HL-60 (cell line): ENCODE results near the gene ARF6.

Source experiments
- DNase-seq, 2 experiments: peaks; one replicate each; pipeline ENCODE4 v3.0.0-alpha.2; 2010 to 2020; ENCODE audit warnings: low read depth in 1 of 2, low spot score in 1 of 2
- H3K27ac ChIP-seq: fragments of 250-450 bp; sonication (Bioruptor Pico); replicated peaks from 2 replicates; pipeline ENCODE4 v1.5.1; 2020; ENCODE audit warnings: mild to moderate bottlenecking, moderate library complexity
- H3K27me3 ChIP-seq: fragments of 250-450 bp; sonication (Bioruptor Pico); 2 replicates; pipeline ENCODE4 v1.5.1; 2021; ENCODE audit warnings: mild to moderate bottlenecking, moderate library complexity; ENCODE audit not compliant: insufficient read depth, poor library complexity, severe bottlenecking
- H3K4me3 ChIP-seq: replicated peaks from 2 replicates; pipeline ENCODE4 v1.5.1; 2011; ENCODE audit warnings: mild to moderate bottlenecking, control low read depth, low read length; ENCODE audit not compliant: insufficient read depth
- GABPA ChIP-seq: IDR thresholded peaks from 2 replicates; pipeline ENCODE4 v1.6.1; 2012; ENCODE audit warnings: low read depth
- POLR2AphosphoS5 ChIP-seq: IDR thresholded peaks from 2 replicates; pipeline ENCODE4 v1.6.1; 2012; ENCODE audit warnings: low read depth
- SPI1 ChIP-seq: IDR thresholded peaks from 2 replicates; pipeline ENCODE4 v1.6.1; 2012; ENCODE audit warnings: low read depth, mild to moderate bottlenecking, borderline replicate concordance
- TF ChIP-seq, protein P1 (sequence below): IDR thresholded peaks from 2 replicates; pipeline ENCODE4 v1.6.1; 2012; ENCODE audit warnings: low read depth; ENCODE audit not compliant: insufficient replicate concordance
- TF ChIP-seq, protein P2 (sequence below): IDR thresholded peaks from one replicate; pipeline ENCODE4 v1.5.1; 2011; ENCODE audit warnings: low read length, control low read depth, inconsistent platforms; ENCODE audit not compliant: insufficient read depth

The ARF6 gene

DNA sequence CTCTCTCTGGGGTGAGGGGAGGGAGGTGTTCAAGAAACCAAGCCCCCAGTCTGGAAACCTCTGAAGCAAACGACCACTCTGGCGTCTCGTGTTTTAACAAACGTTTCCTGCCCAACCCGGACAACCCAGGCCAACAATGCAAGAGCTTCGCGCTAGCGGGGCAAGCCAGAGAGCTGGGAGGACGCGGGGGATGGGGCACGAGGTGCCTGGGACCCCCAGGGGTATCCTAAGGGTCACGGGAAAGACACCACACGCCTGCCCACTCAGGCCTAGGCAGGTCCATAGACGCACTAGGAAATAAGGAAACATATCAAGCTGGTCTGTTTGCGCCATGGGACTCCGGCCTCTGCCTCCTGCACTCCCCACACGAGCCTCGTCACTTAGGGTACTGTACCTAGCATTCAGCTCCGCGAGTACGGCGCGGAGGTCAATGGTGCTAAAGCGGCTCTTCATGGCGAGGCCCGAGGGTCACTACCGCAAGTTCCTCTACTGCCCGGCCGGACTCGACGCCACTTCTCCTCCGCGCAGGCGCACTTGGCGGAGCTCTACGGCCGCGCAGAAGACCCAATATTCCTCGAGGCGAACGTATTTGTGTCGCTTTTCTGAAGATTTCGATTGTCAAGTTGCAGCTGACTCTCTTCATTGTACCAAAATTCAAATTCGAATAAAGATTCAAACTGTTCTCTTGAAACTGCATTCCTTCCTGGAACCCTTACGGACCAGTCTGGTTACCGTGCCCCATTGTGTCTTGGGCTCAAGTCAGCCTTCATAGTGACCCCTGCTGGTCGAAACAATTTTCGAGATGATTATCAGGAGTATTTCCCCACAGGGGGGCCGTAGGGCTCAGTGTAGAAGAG is 40.4 kb upstream of the ARF6 start, which contains the start of gene NEMF:
TSS of gene NEMF (minus strand) at position 488 of the 857 bp plus-strand sequence. CDS start at position 453, 35 bp downstream.
- Histone ChIP-seq H3K4me3 (peak within 1 kb of the TSS; percentile 81), H3K27me3 (no peaks in the 10 kb centered on the region), H3K27ac (peak within 1 kb of the TSS; percentile 93)
- TF ChIP-seq, protein P1, sequence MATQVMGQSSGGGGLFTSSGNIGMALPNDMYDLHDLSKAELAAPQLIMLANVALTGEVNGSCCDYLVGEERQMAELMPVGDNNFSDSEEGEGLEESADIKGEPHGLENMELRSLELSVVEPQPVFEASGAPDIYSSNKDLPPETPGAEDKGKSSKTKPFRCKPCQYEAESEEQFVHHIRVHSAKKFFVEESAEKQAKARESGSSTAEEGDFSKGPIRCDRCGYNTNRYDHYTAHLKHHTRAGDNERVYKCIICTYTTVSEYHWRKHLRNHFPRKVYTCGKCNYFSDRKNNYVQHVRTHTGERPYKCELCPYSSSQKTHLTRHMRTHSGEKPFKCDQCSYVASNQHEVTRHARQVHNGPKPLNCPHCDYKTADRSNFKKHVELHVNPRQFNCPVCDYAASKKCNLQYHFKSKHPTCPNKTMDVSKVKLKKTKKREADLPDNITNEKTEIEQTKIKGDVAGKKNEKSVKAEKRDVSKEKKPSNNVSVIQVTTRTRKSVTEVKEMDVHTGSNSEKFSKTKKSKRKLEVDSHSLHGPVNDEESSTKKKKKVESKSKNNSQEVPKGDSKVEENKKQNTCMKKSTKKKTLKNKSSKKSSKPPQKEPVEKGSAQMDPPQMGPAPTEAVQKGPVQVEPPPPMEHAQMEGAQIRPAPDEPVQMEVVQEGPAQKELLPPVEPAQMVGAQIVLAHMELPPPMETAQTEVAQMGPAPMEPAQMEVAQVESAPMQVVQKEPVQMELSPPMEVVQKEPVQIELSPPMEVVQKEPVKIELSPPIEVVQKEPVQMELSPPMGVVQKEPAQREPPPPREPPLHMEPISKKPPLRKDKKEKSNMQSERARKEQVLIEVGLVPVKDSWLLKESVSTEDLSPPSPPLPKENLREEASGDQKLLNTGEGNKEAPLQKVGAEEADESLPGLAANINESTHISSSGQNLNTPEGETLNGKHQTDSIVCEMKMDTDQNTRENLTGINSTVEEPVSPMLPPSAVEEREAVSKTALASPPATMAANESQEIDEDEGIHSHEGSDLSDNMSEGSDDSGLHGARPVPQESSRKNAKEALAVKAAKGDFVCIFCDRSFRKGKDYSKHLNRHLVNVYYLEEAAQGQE: peak; percentile 35
- TF ChIP-seq SPI1 (peak; percentile 19; the same call in 1 of the 2 replicates), GABPA (no peak), POLR2AphosphoS5 (peak; percentile 89)
- TF ChIP-seq, protein P2, sequence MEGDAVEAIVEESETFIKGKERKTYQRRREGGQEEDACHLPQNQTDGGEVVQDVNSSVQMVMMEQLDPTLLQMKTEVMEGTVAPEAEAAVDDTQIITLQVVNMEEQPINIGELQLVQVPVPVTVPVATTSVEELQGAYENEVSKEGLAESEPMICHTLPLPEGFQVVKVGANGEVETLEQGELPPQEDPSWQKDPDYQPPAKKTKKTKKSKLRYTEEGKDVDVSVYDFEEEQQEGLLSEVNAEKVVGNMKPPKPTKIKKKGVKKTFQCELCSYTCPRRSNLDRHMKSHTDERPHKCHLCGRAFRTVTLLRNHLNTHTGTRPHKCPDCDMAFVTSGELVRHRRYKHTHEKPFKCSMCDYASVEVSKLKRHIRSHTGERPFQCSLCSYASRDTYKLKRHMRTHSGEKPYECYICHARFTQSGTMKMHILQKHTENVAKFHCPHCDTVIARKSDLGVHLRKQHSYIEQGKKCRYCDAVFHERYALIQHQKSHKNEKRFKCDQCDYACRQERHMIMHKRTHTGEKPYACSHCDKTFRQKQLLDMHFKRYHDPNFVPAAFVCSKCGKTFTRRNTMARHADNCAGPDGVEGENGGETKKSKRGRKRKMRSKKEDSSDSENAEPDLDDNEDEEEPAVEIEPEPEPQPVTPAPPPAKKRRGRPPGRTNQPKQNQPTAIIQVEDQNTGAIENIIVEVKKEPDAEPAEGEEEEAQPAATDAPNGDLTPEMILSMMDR: peak; percentile 40
- peak; percentile 73 to 89 for DNase-seq

DNA sequence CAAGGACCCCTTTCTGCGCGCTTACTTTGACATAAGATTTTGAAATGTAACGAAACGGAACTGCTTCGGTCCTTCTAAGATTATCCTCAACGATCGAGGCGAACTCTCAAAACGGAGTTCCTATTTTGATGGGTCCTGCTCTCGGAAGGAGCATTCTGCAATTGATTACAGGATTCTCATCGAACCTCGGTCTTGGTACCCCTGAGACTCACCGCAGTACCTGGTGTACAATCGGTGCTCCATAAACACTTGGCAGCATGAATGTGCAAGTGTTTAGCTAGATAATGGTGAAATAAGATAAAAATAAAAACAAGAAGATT is 39.8 kb upstream of the ARF6 start:
- peak overlapping the region; percentile 93 for H3K27ac ChIP-seq
- DNase-seq: no peak
- TF ChIP-seq, protein P1: no peak
- no peak for TF ChIP-seq POLR2AphosphoS5
- TF ChIP-seq SPI1: peak; percentile 8; the same call in 1 of the 2 replicates
- TF ChIP-seq, protein P2: no peak
- TF ChIP-seq GABPA: no peak
- H3K27me3 ChIP-seq: no peaks in the 10 kb centered on the region
- peak overlapping the region; percentile 81 for H3K4me3 ChIP-seq

DNA sequence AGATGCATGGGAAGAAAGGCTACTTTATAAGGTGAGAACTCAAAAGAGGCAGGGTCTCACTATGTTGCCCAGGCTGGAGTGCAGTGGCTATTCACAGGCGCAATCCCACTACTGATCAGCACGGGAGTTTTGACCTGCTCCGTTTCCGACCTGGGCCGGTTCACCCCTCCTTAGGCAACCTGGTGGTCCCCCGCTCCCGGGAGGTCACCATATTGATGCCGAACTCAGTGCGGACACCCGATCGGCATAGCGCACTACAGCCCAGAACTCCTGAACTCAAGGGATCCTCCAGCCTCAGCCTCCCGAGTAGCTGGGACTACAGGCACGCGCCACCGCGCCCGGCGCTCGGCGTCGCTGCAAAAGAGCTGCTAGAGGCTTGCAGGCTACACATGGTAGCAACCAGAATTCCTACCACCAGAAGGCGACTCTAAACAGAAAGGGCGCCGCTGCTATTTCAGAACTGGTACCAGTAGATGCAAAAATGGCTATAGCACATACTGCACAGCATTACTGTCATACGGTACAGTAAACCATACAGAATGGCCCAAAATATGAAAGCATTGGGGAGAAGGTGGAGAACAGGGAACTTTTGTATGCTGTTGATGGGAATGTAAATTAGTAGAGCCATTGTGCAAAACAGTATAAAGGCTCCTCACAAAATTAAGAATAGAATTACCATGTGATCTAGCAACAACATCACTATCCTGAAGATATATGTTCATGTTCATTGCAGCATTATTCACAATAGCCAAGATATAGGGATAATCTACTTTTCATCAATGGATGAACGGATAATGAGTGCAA is 39.1 kb upstream of the ARF6 start:
- Histone ChIP-seq H3K4me3 (peak overlapping the region; percentile 81), H3K27me3 (no peaks in the 10 kb centered on the region), H3K27ac (no peak overlapping the region)
- DNase-seq: peak; percentile 45 to 73
- TF ChIP-seq, protein P2: peak; percentile 19
- TF ChIP-seq GABPA: no peak
